CD4-positive, alpha-beta T cell treated with Interleukin-17A for 1 hour (primary cell): ENCODE data around the gene PI4KA.
"Not testable (repeated sequence)": the region's sequence is repeated elsewhere in the genome, so short reads cannot be mapped to it uniquely, and the experiment has no call there.

ENCODE experiments used
- DNase-seq: peaks from one replicate; pipeline ENCODE4 v3.0.0-alpha.2; 2020

Gene PI4KA

GRCh38 chr22:20678792-20679435 is 179.7 kb downstream of the PI4KA start:
- not testable (repeated sequence) for DNase-seq

GRCh38 chr22:20677684-20678242 is 180.8 kb downstream of the PI4KA start:
- no peak for DNase-seq

GRCh38 chr22:20675613-20676012 is 183.0 kb downstream of the PI4KA start:
- not testable (repeated sequence) for DNase-seq

GRCh38 chr22:20674998-20675397 is 183.6 kb downstream of the PI4KA start:
- no peak for DNase-seq

- no peak for DNase-seq
Observed at GRCh38 chr22:20673295-20674195, 185.1 kb downstream of the PI4KA start.

- no peak for DNase-seq
Observed at GRCh38 chr22:20672732-20673131, 185.9 kb downstream of the PI4KA start.

GRCh38 chr22:20672082-20672424 is 186.6 kb downstream of the PI4KA start:
- DNase-seq, result no peak

- no peak for DNase-seq
Observed at GRCh38 chr22:20671409-20672081, 187.1 kb downstream of the PI4KA start.

- not testable (repeated sequence) for DNase-seq
Observed at GRCh38 chr22:20670457-20671261, 188.0 kb downstream of the PI4KA start.

GRCh38 chr22:20669884-20670283 is 188.7 kb downstream of the PI4KA start:
- not testable (repeated sequence) for DNase-seq

- DNase-seq, result not testable (repeated sequence)
Observed at GRCh38 chr22:20669471-20669870, 189.1 kb downstream of the PI4KA start.

GRCh38 chr22:20668769-20669168 is 189.8 kb downstream of the PI4KA start:
- not testable (repeated sequence) for DNase-seq

- not testable (repeated sequence) for DNase-seq
Observed at GRCh38 chr22:20668226-20668625, 190.4 kb downstream of the PI4KA start.

- DNase-seq, result not testable (repeated sequence)
Observed at GRCh38 chr22:20667548-20667947, 191.1 kb downstream of the PI4KA start.

- DNase-seq, result no peak
Observed at GRCh38 chr22:20666560-20666959, 192.1 kb downstream of the PI4KA start.

- no peak for DNase-seq
Observed at GRCh38 chr22:20664594-20664959, 194.0 kb downstream of the PI4KA start.

GRCh38 chr22:20663941-20664593 is 194.5 kb downstream of the PI4KA start:
- no peak for DNase-seq

- no peak for DNase-seq
Observed at GRCh38 chr22:20663137-20663828, 195.3 kb downstream of the PI4KA start.

- DNase-seq, result not testable (repeated sequence)
Observed at GRCh38 chr22:20662524-20663036, 196.0 kb downstream of the PI4KA start.

- no peak for DNase-seq
Observed at GRCh38 chr22:20661473-20661872, 197.1 kb downstream of the PI4KA start.

GRCh38 chr22:20660441-20661054 is 198.1 kb downstream of the PI4KA start:
- no peak for DNase-seq
